ENCODE data around the gene ATXN7.

DNA sequence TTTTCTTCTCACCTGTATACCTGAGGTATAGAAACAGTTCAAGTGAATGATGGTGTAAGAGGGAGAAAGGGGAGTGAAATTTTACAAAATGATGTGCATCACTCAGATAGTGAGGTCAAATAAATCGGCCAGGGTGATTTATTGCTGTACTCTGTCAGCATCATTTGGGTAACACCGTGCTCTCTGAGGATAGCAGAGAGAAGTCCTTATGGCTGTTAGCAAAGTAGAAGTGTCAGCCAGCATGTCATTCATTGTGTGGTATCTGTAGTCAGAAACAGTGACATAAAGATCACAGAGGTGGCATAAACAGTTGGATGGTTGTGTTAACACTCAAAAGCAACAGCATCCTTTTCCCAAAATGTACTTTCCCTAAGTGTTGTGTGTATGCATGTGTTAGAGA is 106.2 kb downstream of the ATXN7 start:
- no peak for TF ChIP-seq TAF1 (IDR thresholded peaks at IDR 0.05; ENCODE audit: borderline replicate concordance, insufficient read depth, low read length)
- TF ChIP-seq POLR2AphosphoS5 (IDR thresholded peaks at IDR 0.05; ENCODE audit: low read depth, low read length): no peak
- TF ChIP-seq, protein P1, sequence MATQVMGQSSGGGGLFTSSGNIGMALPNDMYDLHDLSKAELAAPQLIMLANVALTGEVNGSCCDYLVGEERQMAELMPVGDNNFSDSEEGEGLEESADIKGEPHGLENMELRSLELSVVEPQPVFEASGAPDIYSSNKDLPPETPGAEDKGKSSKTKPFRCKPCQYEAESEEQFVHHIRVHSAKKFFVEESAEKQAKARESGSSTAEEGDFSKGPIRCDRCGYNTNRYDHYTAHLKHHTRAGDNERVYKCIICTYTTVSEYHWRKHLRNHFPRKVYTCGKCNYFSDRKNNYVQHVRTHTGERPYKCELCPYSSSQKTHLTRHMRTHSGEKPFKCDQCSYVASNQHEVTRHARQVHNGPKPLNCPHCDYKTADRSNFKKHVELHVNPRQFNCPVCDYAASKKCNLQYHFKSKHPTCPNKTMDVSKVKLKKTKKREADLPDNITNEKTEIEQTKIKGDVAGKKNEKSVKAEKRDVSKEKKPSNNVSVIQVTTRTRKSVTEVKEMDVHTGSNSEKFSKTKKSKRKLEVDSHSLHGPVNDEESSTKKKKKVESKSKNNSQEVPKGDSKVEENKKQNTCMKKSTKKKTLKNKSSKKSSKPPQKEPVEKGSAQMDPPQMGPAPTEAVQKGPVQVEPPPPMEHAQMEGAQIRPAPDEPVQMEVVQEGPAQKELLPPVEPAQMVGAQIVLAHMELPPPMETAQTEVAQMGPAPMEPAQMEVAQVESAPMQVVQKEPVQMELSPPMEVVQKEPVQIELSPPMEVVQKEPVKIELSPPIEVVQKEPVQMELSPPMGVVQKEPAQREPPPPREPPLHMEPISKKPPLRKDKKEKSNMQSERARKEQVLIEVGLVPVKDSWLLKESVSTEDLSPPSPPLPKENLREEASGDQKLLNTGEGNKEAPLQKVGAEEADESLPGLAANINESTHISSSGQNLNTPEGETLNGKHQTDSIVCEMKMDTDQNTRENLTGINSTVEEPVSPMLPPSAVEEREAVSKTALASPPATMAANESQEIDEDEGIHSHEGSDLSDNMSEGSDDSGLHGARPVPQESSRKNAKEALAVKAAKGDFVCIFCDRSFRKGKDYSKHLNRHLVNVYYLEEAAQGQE (IDR thresholded peaks at IDR 0.05; ENCODE audit: insufficient read depth in 1 of 2, low read depth in 2 of 2, low read length in 2 of 2): no peak
- TF ChIP-seq SIN3A (IDR thresholded peaks at IDR 0.05; ENCODE audit: borderline replicate concordance, insufficient read depth, low read length): no peak

All from PFSK-1 (cell line).